HG03175 (cell line): ENCODE results near the gene ZNF3.

Experiments
- ATAC-seq: cut with Tn5 transposase; IDR thresholded peaks from one replicate; pipeline ENCODE4 v1.9.1; 2021; ENCODE audit warnings: mild to moderate bottlenecking, moderate library complexity; ENCODE audit not compliant: unreplicated experiment

The ZNF3 gene

DNA sequence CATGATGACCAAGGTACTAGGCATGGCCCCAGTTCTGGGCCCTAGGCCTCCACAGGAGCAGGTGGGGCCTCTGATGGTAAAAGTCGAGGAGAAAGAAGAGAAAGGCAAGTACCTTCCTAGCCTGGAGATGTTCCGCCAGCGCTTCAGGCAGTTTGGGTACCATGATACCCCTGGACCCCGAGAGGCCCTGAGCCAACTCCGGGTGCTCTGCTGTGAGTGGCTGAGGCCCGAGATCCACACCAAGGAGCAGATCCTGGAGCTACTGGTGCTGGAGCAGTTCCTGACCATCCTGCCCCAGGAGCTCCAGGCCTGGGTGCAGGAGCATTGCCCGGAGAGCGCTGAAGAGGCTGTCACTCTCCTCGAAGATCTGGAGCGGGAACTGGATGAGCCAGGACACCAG is 24.5 kb downstream of the ZNF3 start:
- ATAC-seq = no peak

DNA sequence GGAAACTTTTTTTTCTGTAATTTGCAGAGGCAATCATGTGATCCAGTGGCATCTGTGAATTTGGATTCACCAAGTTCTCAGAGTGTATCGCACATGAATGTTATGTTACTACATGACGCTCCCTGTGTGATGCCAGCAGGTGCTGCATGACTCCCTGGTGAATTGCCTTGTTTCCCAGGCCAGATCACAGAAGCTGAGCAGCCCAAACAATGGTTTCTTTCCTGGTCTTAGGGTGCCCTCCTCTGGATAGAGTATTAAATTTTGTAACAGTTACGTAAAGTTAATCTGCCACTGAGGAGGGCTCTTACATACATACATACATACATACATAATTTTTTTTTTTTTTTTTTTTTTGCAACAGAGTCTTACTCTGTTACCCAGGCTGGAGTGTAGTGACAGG is 28.3 kb downstream of the ZNF3 start:
- ATAC-seq = no peak

DNA sequence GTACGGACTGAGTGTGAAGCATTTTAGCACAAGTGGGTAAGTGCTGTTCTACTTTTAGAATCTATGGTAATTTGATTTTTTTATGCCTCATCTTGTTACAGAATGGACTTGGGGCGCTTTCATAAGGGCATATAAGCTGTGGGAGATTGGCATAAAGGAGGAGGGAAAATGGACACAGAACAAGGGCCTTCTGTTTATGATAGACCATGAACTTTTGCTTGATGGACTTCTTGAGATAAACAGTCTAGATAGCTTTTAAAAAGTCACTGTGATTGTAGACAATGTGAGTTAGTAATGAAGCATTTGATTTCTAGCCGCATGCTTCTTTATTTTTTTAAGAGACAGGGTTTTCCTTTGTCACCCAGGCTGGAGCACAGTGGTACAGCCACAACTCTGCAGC is 29.9 kb downstream of the ZNF3 start:
- ATAC-seq = no peak

DNA sequence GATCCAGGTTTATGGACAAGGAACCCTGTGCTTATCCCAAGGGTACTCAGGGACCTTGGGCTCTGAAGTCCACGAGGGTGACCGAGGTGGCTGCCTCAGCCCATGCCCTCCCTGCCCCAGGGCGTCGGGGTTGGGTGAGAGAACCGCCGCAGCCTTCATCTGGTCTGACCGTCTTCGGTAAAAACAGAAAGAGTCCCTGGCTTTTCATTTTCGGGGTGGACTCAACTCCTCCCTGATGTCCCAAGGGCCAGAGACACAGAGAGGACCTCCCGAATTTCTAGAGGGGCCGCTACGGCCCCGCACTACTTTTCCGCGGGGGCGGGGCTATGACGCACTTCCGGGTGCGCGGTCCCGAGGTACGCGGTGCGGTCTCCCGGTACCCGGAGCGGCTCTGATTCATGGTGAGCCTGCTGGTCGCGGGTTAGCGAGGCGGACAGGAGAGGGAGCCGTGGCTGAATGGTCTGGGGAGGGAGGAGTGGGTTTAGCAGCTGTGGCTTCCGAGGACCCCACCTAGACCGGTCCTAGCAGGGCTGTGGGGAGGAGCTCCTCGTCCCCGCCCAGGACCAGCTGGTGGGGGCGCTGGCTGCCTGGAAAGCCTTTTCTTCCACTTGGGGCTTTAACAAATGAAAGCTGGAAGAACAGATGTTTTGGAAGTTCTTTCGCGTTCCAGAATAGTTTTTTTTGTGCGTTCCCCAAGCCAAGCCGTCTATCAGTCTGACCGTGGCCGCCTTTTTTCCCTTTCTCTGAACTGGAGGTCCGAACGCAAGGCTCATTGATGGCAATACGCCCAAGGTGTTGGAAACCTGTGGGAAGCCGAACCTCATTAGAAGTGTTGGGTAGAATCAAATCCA is 31.9 kb downstream of the ZNF3 start, which contains the start of gene ZSCAN21:
Gene ZSCAN21 (plus strand): TSS at position 334 of the 851 bp plus-strand sequence. CDS start 7,233 bp downstream, outside the sequence.
- peak; percentile 88 for ATAC-seq

DNA sequence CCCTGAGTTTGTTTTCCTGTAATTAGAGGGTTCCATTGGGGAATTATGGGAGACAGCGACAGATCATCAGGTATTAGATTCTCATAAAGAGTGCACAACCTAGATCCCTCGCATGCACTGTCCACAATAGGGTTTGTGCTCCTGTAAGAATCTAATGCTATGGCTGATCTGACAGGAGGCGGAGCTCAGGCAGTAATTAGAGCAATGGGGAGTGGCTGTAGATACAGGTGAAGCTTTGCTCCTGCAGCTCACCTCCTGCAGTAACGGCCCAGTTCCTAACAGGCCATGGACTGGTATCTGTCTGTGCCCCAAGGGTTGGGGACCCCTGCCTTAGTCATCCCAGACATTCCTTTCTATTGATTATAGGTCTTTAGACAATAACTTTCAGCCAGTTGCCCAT is 32.8 kb downstream of the ZNF3 start:
- no peak for ATAC-seq

DNA sequence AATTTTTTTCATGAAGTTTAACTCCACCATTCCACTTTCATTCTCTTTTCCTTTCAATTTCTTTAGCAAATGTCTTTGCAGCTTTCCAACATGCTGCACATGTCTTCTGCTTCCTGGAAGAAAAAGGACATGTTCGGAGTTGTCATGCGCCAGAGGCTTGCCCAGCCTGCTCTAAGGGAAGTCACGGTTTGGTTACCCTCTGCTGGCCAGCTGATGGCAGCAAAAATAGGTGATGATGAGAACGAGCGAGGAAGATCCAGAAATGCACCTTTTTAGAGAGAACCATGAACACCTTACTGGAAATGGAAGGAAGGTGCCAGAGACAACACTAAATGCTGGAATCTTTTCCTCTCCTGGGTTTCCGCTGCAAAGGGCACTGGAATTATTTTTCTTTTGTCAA is 36.8 kb downstream of the ZNF3 start:
- ATAC-seq = no peak

DNA sequence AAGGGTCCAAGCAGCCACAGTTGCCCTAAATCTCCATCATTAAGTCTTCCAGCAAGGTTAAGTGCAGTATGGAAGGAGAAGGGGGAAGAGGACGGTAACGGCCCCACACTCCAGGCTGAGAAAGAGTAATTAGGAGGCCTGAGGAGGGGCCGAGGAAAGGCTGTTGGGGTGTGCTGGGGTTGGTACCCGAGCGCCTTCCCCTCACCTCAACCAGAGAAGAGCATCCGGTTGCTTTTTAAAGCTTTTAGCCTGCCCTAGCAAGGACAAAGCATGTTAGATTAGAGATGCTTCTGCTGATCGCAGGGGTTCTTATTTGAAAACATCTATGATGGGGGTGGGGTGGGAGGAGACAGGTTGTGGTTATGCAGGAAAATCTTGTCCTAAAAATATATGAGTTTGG is 40.9 kb downstream of the ZNF3 start:
- ATAC-seq = no peak

DNA sequence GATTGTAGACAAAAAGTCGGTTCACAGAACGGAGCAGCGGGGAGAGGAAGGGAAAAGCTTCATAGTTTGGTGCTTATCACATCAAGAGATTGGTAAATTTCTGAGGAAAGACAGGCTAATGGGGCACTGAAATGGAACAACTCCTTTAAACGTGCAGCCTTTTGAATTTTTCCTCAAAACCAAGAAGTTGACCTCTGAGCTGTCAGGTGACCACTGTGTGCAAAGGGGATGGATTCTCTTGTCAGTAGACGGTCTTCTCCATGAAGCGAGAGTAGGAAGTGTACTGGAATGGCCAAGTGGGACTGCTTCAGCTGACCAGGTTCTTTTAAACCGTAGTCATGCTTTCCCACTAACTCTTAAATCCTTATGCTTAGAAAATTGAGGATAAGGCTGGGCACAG is 43.2 kb downstream of the ZNF3 start:
- ATAC-seq = no peak

DNA sequence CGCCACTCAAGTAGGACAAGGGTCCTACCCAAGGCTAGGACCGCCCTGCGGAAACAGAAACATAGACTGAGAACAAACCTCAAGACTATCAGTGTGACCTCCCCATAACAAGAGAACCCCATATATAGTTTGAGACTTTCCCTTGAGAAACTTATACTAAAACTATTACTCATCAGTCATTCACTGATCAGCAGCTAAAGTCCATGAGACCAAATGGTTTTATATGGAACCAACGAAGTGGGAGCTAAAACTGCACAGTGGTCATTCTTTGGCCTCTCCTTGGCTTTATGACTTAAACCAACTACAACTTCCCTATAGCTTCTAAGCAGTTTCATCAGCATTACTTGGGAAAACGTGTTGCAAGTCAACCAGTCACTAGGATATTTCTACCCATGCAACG is 45.6 kb downstream of the ZNF3 start:
- no peak for ATAC-seq

DNA sequence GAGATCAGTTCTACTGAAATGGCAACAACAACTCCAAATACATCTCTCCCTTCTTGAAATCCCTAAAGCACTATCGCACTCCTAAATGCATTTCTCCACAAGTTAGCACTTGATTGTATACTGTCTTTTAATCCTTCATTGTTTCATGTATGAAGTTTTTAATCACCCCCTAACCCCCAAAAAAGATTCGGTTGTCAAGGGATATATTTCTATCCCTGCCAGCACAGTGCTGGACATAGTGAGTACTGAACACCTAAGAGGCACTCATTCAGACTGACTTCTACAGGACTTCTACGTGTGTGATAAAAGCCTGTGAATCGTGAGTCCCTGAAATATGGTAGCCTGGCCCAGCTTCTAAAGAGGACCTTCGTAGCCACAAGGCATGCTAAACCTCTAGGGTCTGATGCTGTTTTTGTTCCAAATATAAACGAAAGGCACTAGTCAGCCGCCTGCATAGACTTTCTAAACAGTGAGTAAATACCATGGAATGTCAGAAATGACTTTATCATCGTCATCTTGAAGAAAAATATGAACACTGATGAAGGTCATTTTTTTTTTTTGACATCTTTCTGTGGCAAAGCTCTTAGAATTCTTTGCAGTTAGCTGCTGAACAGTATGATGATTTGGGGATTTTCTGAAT is 46.5 kb downstream of the ZNF3 start:
- no peak for ATAC-seq

DNA sequence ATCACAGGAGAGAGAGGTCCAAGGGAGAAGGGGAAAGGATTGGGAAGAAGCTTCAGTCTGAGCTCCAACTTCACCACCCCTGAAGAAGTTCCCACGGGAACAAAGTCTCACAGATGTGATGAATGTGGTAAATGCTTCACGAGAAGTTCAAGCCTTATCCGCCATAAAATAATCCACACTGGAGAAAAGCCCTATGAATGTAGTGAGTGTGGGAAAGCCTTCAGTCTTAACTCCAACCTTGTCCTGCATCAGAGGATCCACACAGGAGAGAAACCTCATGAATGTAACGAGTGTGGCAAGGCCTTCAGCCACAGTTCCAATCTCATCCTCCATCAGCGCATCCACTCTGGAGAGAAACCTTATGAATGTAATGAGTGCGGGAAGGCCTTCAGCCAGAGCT is 48.0 kb downstream of the ZNF3 start:
- no peak for ATAC-seq

DNA sequence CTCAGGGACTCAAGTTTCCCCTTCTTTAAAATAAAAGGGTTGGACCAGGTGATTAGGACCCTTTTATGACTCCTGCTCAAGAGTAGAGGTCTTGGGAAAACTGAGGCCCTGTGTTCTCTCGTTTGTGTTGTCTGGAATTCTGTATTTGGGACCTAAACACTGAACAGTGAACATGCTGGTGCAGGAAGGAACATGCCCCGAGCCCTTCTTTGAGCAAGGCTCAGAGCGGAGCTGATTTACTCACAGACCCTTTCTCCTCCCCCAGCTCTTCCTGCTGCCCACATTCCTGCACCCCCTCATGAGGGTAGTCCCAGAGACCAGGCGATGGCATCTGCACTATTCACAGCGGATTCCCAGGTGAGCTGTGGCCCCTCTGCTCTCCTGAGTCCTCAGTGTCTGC is 51.9 kb downstream of the ZNF3 start:
- ATAC-seq = no peak

DNA sequence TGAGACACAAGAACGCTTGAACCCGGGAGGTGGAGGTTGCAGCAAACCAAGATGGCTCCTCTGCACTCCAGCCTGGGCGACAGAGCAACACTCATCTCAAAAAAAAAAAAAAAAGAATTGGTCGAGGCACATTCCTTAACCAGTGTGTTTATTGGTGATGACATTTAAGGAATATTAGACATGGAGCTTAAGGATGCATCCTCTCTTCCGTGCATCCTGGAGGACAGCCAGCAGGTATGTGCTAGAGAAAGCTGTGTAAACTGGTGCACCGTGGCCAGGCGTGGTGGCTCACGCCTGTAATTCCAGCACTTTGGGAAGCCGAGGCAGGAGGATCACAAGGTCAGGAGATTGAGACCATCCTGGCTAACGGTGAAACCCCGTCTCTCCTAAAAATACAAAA is 54.3 kb downstream of the ZNF3 start:
- ATAC-seq = no peak

DNA sequence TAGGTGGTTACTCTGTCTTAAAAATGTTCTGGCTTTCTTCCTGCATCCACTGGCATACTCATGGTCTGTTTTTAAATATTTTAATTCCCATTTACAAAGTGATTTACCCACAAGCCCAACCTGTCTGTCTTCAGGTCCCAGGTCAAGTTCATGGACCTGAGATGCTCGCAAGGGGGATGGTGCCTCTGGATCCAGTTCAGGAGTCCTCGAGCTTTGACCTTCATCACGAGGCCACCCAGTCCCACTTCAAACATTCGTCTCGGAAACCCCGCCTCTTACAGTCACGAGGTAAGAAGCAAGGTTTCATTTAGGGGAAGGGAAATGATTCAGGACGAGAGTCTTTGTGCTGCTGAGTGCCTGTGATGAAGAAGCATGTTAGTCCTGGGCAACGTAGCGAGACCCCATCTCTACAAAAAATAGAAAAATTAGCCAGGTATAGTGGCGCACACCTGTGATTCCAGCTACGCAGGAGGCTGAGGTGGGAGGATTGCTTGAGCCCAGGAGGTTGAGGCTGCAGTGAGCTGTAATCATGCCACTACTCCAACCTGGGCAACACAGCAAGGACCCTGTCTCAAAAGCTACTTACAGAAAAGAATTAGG is 57.4 kb downstream of the ZNF3 start:
- ATAC-seq = no peak

DNA sequence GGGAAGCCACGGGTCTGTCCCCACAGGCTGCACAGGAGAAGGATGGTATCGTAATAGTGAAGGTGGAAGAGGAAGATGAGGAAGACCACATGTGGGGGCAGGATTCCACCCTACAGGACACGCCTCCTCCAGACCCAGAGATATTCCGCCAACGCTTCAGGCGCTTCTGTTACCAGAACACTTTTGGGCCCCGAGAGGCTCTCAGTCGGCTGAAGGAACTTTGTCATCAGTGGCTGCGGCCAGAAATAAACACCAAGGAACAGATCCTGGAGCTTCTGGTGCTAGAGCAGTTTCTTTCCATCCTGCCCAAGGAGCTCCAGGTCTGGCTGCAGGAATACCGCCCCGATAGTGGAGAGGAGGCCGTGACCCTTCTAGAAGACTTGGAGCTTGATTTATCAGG is 58.0 kb downstream of the ZNF3 start:
- ATAC-seq = no peak

DNA sequence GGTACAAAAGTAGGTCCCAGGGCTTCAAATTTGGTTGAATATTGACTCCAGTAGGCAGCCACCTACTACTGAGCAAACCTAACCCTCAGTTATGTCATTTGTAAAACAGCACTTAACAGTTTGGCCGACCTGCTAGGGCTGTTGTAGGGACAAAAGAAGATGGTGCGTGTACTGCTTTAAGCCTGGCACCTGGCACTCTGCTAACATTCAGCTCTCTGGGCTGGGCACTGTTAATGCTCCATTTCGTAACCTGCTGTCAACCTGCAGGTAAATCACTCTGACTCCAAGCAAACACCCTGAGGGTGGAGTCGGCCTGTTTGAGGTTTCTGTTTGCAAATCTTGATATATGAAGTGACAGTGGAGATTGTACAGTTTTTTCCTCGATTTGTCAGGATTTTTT is 58.9 kb downstream of the ZNF3 start:
- no peak for ATAC-seq

DNA sequence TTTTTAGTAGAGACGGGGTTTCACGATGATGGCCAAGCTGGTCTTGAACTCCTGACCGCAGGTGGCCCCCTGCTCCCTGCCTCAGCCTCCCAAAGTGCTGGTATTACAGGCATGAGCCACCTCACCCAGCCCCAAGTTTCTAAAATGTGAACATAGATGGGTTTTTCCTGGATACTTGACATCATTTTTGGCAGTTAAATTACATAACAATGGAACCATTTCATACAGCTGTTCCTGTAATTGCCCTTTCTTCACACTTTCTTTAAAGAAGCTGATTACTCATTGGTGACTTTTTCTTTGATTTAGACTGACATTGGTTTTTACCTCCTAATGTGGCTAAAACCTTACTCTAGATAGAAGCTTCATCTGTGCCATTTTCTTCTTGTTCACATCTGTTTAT is 60.2 kb downstream of the ZNF3 start:
- ATAC-seq = no peak
